Measurements from ENCODE around the gene TMEM37.

TMEM37 gene

DNA sequence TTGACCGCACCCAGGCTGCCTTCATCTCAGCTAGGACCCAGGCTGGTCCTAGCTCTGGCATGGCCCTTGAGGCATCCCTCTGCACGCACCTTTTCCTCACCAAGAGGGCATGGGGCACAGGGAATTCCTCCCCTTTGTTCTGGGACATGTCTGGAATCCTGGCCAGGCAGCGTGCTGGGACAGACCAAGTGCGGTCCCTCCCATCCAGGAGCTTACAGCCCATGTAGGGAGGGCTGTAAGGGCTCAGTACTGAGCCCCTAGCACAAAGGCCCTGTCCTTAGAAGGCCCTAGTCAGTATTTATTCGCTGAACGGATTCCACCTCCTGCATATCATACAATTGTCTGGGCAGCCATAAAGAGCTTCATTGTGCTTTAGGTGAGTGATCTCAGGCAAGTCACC is 3.0 kb downstream of the TMEM37 start:
- DNase-seq, result no peak

DNA sequence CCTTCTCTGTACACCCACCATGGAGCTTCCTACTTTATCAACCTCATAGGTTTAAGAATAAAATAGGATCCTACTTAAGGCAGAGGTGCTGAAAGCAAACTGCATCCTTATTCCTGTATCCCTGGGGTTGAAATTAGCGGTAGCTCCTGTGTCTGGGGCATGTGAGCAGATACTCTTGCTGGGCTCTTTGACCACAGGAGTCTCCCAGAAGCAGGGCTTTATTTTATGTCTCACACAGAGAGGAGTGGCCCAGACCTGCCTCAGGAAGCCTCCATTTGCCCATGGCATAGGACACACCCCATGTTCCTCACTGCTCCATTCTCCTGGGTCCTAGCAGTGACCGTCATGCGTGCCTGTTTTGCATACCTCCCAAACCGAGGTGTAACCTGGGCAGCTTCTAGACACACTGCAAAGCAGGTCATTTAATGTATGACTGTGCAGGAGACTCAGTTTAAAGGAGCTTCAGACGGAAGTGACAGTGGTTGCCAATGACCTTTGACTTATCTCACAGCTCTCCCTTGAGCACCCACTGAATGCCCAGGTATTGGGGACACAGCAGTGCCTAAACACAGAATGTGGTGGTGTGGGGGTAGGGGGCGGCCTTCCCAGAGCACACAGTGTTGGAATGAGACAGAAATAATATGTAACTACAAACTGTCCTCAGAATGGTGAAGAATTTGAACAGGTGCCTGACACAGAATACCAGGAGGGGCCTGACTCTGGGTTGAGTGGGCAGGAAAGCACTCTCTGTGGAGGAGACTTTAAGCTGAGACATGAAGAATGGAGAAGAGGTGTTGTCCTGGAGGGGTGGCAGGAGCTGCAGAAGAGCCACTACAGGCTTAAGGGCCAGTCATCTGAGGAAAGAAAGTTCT is 3.7 kb downstream of the TMEM37 start:
- DNase-seq, result no peak

DNA sequence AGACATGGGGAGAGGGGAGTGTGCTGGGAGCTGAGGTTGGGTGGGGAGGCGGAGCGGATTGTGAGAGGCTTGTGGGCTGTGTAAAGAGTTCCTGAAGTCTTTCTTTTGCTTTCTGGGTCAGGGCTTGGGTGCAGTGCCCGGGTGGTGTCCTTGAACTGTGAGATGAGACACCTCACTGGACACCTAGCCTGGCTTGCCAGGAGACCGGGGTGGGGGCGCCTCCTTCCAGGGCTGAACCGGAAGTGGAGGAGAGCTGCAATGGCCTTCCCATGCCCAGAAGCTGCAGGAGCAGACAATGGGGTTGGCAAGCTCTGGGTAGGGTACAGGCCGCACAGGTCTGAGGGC is 4.3 kb downstream of the TMEM37 start:
- DNase-seq, result no peak

DNA sequence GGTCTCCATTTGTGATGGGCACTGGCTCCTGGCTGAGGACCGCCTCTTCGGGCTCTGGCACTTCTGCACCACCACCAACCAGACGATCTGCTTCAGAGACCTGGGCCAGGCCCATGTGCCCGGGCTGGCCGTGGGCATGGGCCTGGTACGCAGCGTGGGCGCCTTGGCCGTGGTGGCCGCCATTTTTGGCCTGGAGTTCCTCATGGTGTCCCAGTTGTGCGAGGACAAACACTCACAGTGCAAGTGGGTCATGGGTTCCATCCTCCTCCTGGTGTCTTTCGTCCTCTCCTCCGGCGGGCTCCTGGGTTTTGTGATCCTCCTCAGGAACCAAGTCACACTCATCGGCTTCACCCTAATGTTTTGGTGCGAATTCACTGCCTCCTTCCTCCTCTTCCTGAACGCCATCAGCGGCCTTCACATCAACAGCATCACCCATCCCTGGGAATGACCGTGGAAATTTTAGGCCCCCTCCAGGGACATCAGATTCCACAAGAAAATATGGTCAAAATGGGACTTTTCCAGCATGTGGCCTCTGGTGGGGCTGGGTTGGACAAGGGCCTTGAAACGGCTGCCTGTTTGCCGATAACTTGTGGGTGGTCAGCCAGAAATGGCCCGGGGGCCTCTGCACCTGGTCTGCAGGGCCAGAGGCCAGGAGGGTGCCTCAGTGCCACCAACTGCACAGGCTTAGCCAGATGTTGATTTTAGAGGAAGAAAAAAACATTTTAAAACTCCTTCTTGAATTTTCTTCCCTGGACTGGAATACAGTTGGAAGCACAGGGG is 5.5 kb downstream of the TMEM37 start:
- no peak for DNase-seq

DNA sequence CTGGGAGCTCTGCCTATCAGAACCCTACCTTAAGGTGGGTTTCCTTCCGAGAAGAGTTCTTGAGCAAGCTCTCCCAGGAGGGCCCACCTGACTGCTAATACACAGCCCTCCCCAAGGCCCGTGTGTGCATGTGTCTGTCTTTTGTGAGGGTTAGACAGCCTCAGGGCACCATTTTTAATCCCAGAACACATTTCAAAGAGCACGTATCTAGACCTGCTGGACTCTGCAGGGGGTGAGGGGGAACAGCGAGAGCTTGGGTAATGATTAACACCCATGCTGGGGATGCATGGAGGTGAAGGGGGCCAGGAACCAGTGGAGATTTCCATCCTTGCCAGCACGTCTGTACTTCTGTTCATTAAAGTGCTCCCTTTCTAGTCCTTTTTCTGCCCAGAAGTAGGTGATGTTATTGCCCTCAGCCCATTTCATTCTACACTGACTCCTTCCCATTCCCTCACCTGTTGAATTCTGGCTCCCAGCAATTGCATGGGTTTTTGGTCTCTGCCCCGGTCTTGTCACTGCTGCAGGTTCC is 6.5 kb downstream of the TMEM37 start:
- DNase-seq, result no peak

DNA sequence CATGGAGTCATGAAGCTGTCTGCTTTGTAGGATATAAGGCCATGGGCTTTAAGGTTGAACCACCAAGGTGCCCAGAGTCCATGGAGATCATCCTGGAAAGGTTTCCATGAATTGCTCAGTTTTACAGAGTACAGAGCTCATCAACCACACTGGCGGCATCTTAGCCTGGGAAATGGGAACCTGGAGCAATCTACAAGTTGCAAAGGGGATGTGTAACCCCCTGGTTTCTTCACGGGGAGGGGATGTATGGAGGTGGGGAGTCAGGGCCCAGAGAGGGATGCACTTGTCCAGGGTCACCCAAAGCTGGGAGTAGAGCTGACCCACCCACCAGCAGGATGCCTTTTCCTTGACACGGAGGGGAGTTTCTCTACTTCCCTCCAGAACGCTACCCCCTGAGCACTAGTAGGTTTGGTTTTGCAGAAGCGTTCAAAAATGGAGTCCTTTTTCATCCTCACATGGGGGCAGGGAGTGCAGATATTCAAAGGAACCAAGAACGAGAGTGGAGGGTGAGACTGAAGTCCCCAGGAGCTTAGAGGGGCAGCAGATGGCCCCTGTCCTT is 7.2 kb downstream of the TMEM37 start:
- DNase-seq, result no peak

DNA sequence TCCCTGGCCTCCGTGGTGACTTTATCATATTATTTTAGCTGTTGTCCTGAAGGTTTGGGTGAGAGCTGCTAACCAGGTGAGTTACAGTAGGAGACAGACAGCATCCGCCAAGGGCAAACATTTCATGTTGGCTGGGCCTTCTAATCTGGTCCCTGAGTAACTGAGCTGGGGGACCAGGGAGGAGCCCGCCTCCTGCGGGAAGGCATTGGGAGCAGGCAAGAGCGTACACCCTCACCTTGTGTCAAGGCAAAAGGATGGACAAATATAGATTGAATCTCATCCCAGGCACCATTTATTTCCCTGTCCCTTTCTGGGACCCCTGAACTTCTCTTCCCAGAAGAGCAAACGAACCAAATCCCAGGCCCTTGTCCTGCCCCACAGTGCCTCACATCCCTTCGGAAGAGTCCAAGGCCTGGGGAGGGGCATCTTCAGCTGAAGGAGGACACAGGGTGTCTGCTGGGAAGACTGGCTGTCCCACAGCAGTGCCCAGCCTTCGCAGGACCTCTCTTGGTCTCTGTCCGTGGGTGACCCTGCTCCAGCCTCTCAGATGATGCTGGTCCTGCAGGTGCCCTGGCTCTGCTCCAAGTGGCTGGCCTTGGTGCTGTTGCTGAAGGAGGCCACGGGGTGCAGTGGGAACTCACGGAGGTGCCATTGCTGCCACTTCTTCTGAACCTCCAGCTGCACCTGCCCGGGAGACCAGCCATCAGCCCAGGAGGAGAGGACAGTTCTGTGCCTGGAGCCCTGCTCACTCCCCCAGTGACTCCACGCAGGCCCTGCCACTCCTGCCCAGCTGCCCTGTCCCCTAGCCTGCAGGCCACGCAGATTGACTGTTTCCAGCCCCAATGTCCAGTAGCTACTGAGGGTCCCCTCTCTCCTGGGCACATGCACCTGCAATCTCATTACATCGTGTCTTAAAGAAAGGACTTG is 8.2 kb downstream of the TMEM37 start:
- DNase-seq, result no peak

DNA sequence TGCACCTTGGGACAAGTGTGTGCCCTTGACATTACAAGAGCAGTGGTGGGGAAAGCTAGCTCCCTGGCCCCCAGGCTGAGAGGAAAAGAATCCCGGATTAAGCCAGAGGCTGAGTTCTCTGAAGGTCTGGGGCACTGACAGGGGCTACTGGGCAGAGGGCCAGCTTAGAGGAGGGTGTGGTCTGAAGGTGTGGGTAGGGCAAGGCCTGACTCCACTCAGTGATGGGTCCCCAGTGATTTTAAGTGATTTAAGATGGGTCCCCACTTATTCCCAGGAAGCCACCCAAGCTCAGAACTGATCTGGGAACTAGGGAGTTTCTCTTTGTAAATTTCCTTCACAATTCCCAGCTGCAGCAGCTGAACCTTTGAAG is 8.8 kb downstream of the TMEM37 start:
- DNase-seq, result no peak

DNA sequence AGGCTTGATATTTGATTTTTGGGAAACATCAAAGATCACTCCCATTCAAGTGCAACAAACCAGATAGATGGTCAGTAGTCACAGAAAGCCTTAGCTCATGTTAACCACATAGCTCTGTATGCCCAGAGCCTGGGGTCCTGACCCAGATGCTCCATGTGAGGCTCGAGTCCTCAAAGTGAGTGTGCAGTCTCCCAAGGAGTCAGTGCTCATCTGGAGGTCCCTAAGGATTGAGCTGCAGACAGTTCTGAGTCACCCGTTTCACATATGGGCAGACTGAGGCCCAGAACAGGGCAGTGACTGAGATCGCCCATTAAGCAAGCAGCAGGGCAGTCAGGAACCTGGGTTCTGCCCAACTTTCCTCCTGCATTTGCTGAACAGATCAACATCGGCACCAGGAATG is 9.2 kb downstream of the TMEM37 start:
- DNase-seq, result no peak

DNA sequence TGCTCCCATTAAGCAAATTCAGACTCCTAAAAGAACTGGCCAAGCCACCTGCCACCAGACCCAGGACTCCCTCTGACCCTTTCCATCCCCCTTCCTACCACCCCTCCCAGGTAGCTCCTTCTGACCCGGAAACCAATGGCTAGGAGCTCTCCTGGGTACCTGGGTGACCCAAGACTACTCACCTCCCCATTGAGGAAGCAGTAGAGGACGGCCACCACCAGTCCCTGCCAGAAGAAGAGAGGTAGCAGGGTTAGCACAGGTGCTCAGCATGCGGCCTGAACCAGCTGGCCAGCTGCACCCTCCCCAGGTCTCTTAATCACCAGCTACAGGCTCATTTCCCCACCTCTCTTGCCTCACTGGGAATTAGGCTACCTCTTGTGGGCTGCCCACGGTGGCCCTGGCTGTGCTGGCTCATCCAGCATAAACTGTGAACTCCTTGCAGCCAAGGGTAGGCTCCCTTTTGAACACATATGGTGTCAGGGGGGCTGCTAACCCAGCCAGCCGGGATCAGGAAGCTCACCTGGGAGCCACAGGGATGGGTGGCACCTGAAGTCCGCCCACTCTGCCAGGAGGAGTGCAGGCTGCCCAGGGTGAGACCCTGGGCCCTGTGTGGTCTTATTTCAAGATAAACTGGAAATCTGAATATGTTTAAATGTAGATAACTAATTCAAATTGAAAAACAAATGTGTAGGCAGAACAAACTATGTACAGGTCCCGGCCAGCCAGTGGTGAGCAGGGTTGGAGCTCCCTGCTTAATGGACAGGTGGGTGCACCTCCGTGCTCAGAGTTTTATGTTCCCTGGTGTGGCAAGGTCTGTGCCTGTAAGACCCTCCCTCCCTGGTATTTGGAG is 9.9 kb downstream of the TMEM37 start:
- DNase-seq, result no peak

DNA sequence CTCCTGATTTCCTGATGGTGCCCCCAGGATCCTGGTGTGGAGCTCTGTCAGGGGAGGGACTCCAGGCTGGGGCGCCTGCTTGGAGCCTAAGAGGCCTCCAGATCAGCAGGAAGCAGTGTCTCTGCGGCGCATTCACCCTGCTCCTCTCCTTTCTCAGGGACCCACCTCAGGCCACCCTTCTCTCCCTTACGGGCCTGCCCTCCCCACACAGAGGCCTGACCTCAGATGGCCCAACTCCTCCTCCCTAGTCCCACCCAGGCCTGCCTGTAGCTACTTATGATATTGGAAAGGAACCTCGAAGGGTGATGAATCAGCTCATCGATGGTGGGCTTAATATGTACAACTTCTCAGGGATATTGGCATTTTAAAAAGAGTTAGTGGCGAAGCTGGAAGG is 10.6 kb downstream of the TMEM37 start:
- no peak for DNase-seq

DNA sequence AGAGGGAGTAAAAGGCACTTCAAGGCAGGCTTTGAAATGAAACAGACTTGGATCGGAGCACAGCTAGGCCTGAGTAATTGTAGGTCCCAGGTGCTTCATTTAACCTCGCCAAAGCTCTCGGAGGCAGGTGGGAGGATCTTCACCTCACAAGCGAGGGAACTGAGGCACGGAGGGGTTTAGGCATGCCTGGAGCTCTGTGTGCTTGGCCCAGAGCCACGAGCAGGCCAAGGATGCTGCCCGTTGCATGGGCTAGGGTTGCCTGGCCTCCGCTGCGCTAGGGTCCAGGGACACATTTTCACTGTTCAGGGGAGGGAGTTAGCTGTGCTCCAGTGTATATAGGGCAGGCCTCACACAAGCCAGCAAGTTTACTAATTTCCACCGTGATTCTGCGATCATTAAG is 11.2 kb downstream of the TMEM37 start:
- DNase-seq, result no peak

DNA sequence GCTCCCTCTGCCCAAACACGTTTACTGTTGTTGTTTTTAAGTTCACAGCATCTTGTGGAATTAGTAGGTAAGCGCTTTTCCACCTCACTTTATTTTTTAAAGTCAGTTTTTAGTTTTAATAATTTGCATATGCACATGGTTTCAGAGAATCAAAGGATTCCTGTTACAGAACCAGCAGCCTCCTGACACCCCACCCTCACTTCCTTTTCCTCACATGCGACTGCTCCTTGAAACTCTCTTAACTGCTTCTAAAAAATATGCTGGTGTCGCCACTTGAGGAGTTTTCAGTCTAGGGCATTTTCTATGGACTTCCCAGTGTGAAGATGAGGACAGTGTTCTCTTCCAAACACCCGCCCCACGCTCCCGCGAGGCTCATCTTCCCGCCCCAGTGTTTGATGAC is 14.4 kb downstream of the TMEM37 start:
- DNase-seq, result no peak

DNA sequence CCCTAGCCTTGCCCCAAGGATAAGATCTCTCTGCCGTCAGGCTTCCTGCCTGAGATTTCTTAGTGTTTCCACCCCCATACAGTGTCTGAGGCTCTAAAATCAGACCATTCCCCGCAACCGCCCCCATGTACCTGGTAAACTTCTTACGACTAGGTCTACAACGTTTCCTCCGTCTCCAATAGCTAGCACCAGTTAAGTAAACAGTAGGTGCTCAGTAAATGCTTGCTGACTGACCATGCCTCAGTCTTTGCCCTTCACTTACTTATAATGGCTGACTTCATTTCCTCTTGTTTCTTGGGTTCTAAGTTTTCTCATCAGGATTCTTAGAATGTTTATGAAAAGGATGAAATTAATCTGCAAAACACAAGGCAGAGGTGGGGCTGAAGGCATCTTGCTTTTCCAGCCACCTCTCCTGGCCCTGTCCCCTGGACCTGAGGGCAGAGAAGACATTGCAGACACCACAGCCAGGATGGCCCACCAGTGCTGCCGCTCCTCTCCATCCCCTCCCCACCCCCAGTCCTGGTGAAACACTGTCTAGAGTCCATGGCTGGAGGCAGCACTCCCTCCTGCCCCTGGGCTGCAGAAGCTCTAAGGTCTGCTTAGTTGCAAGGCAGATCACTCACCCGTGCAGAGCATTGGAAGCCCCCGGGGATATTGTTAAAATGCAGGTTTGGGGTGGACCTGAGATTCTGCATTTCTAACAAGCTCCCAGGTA is 16.9 kb downstream of the TMEM37 start:
- no peak for DNase-seq

DNA sequence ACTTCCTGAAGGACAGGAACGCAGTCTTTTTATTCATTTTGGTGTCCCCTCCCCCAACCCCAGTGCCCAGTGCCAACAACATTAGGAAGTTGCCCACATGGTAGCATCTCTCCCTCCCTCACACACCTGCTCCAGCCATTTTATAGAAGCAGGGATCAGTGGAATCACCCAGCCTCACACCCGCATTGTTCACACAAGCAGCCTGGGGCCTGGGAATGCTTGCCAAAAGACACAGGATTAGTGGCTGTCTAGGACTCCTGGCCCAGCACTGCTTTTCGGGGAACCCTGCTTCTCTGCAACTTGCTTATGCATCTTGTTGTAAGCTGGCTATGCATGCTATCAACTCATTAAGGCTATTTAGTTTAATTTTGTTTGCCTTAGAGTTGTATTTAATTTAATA is 17.9 kb downstream of the TMEM37 start:
- no peak for DNase-seq

DNA sequence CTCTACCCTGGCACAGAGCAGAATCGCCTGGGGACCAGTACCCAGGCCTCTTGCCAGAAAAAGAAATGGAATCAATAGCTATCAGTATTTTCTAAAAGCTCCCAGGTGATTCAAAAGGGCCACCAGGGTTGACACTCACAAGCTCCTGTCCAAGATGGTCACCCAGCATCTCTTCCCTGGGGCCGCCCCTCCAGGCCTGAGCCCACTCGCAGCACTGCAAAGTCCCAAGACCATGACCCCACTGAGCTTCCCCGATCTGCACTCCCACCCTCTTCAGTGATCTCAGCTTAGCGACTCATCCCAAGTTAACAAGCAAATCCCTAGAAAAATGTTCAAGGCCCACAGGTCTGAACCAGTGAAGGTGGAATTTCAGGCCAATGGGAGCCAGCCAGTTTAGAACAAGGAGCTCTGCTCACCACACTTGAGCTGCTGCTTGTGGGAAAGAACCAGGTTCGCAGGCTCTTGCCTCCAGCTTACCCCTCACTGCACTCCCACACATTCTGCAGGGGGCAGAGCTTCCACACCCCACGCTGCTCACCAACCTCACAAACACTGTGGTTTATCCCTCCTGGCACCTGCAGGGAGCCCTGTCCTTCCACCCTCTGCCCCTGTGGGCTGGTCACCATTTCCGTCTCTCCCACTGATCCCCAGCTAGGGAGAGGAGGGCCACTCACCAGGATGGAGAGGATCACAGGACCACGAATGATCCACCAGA is 19.8 kb downstream of the TMEM37 start:
- DNase-seq, result no peak

DNA sequence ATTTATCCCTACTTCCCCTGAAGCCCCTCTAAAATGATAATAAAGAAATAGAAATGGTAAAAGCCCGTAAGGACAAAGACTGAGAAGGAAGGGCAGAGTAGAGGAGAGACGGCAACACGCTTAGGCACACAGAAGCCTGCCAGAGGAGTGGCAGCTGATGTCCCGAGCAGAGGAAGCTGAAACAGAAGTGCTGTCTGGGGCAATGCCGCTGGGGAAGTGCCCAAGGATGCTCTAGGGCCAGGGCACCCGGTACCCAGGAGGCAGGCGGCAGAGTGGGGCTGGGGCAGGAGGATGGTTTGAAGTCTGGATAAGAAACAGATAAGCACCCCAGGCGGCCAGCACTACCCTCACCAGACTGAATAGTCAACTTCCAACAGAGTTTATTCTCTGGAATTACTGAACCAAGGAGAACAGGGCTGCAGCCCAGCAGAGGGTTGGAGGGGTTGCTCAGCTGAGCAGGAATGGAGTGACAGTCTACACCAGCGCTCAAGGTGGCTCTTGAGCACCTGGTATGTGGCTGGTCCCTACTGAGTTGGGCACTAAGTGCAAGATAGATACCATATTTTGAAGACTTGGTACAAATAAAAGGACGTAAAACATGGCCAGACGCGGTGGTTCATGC is 22.4 kb downstream of the TMEM37 start:
- no peak for DNase-seq

DNA sequence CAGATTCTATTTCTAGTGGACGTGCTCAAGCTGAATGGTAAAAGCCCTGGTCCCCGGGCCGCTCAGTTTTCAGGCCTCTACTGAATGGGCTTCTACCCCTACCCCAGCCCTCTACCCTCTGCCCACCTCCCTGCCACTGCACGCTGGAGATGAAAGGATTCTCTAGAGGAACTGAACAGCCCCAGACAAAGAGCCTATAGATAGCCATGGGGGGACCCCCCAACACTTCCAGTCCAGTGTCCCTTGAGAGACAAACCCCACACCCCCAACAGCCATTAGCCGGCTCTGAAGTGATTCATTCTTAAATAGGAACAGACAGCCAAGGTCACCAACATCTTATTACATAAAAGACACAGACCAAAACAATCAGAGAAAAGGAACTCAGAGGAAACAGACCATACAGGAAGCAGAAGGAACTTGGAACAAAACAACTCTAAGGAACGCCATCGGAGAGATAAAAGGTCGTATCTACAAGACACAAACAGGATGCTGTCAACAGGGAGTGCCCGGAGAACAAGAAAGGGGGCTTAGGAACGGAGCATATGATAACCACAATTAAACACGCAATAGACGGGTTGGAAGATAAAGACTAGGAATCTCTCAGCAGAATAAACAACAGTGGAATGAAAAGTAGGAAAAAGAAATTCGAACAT is 23.5 kb downstream of the TMEM37 start:
- no peak for DNase-seq

DNA sequence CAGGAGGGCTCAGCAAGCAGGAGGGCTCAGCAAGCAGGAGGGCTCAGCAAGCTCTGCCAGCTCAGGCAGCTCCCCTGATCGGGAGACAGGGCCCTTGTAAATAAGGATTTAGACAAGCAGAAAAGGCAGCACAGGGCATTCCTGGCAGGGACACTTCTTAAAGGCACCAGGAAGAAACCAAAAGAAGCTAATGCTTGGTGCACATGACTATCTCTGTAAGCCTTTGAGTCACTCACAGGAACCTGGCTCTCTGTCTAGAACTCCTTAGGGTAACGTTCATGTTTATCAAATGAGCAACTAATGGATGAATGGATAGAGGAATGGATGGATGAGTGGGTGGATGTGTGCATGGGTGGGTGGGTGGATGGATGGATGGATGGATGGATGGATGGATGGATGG is 28.4 kb downstream of the TMEM37 start:
- DNase-seq, result no peak

All from inflammatory macrophage treated with lipopolysaccharide for 4 hours (primary cell).